Dermis lymphatic vessel endothelial cell (primary cell): ENCODE data around the gene BMP3. TPM values are rescaled to one million over a fixed set of nuclear protein-coding genes. Genes with fewer than 3 reads are reported as not detected.

Experiments
- total RNA-seq: library from RNA; depleted of rRNA; stranded (reverse); fragments of >200 nt; gene quantifications from 2 replicates; pipeline ENCODE4 v1.2.1, GENCODE V29; 2014

BMP3 gene
- total RNA-seq: under 0.01 TPM in 1 of 2 replicates, not detected in the other

DNA sequence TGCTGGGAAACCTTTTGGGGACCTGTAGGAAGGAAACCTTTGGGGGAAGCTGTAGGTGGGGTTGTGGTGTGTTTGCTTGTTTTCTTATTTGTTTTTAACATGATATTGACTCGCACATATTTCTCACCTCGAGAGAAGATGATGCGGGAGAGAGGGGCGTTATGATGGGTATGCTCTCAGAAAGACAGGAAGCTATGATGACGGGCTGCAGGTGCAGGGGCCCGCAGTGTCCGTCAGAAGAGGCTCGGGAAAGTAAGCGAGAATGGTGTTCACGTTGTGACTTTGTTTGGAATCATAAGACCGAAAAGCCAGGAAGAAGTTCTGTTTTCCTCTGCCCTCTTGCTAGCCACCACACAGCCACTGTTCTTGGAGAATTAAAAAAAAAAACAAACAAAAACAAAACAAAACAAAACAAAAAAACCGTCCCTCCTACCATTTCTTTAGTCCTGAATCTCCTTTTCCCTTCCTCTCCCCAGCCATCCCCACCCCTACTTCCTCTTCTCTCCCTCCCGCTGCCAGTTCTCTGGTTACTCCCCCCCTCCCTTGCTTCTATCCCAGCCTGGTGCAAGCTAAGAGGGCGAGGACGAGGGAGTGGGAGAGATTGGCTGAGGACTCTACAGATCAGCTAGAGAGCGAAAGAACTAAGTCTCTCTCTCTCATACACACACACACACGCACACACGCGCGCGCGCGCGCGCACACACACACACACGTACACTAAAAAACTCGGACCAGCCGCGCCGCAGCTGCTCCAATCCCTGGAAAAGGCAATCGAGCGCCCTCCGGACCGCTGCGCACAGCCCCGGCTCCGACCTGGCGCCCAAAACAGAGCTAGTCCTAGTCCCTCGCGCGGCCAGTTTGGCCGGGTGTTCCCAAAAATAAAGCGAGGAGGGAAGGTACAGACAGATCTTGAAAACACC is at the start of gene BMP3:
BMP3 (plus strand) TSS at position 648 of the 920 bp plus-strand sequence. CDS start 577 bp downstream, outside the sequence.

Other genes starting within 250 kb of the BMP3 start
- gene PRKG2, start 184.5 kb downstream of the BMP3 start, total RNA-seq: not detected in 2 replicates